Measurements from ENCODE around the gene SFXN5. TPM values are rescaled to one million over a fixed set of nuclear protein-coding genes. Genes with fewer than 3 reads are reported as not detected.

Gene SFXN5
- total and polyA plus RNA-seq, 2 of the 8 experiments (the other 6 are each of a cell fraction or from before 2014, with no cell fraction given), result 29.3 to 33.1 TPM

- no peak for TF ChIP-seq CTCF (IDR thresholded peaks at IDR 0.05; ENCODE audit: control extremely low read depth in 1 of 3, insufficient read depth in 1 of 3, low read depth in 1 of 3, low read length in 3 of 3)
- TF ChIP-seq KDM5A (IDR thresholded peaks at IDR 0.05; ENCODE audit: low read length), result no peak
- TF ChIP-seq EP300 (IDR thresholded peaks at IDR 0.05; ENCODE audit: borderline replicate concordance in 1 of 2, low read depth in 2 of 2, low read length in 2 of 2), result no peak
- no peak for TF ChIP-seq PHF8 (conservative IDR thresholded peaks at IDR 0.05; ENCODE audit: low read depth, low read length)
- no peak for TF ChIP-seq TAF7 (optimal IDR thresholded peaks at IDR 0.05; ENCODE audit: borderline replicate concordance, low read depth, low read length)
Observed at GRCh38 chr2:73079636-73080035, 8.1 kb upstream of the SFXN5 start (continued).
